Hepatocyte (in vitro differentiated cells): ENCODE measurements around the gene GOLGA7B.
"Not testable (repeated sequence)": the region's sequence is repeated elsewhere in the genome, so short reads cannot be mapped to it uniquely, and the experiment has no call there.

ENCODE experiments used
- EZH2 ChIP-seq: fragments of 200-600 bp; sonication (generic); IDR thresholded peaks from 2 replicates; pipeline ENCODE4 v1.6.1; 2016; ENCODE audit warnings: antibody characterized with exemption, mild to moderate bottlenecking, borderline replicate concordance
- EZH2phosphoT487 ChIP-seq: fragments of 200-600 bp; sonication (generic); IDR thresholded peaks from one replicate; pipeline ENCODE4 v1.6.1; 2018; ENCODE audit warnings: antibody characterized with exemption, mild to moderate bottlenecking, low read depth, moderate library complexity; ENCODE audit not compliant: unreplicated experiment, severe bottlenecking
- TF ChIP-seq, protein P1 (sequence below): fragments of 200-600 bp; sonication (generic); IDR thresholded peaks from 2 replicates; pipeline ENCODE4 v1.5.1; 2016; ENCODE audit warnings: antibody characterized with exemption, mild to moderate bottlenecking; ENCODE audit not compliant: poor library complexity

DNA sequence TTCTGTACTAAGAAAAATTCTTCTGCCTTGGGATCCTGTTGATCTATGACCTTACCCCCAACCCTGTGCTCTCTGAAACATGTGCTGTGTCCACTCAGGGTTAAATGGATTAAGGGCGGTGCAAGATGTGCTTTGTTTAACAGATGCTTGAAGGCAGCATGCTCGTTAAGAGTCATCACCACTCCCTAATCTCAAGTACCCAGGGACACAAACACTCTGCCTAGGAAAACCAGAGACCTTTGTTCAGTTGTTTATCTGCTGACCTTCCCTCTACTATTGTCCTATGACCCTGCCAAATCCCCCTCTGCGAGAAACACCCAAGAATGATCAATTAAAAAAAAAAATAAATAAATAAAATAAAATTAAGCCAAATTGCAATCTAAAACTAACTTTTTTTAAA lies 7.5 kb upstream of the GOLGA7B start:
- TF ChIP-seq, protein P1, sequence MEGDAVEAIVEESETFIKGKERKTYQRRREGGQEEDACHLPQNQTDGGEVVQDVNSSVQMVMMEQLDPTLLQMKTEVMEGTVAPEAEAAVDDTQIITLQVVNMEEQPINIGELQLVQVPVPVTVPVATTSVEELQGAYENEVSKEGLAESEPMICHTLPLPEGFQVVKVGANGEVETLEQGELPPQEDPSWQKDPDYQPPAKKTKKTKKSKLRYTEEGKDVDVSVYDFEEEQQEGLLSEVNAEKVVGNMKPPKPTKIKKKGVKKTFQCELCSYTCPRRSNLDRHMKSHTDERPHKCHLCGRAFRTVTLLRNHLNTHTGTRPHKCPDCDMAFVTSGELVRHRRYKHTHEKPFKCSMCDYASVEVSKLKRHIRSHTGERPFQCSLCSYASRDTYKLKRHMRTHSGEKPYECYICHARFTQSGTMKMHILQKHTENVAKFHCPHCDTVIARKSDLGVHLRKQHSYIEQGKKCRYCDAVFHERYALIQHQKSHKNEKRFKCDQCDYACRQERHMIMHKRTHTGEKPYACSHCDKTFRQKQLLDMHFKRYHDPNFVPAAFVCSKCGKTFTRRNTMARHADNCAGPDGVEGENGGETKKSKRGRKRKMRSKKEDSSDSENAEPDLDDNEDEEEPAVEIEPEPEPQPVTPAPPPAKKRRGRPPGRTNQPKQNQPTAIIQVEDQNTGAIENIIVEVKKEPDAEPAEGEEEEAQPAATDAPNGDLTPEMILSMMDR = not testable (repeated sequence)
- TF ChIP-seq EZH2, EZH2phosphoT487: not testable (repeated sequence)
